ENCODE results near the gene CMA1.

CMA1 gene

GRCh38 chr14:24465368-24465767, 42.7 kb downstream of the CMA1 start:
- no peak for DNase-seq

GRCh38 chr14:24463884-24464785, 43.9 kb downstream of the CMA1 start:
- no peak for DNase-seq

GRCh38 chr14:24463017-24463883, 44.8 kb downstream of the CMA1 start:
- no peak for DNase-seq

- DNase-seq = no peak
Measured at GRCh38 chr14:24461336-24461735, 46.7 kb downstream of the CMA1 start.

- no peak for DNase-seq
Measured at GRCh38 chr14:24459331-24459730, 48.7 kb downstream of the CMA1 start.

GRCh38 chr14:24458736-24459135, 49.3 kb downstream of the CMA1 start:
- no peak for DNase-seq

GRCh38 chr14:24456980-24457379, 51.1 kb downstream of the CMA1 start:
- no peak for DNase-seq
